ENCODE results near the gene STAT6. TPM values are rescaled to one million over a fixed set of nuclear protein-coding genes. Genes with fewer than 3 reads are reported as not detected.

STAT6 gene
- total and polyA plus RNA-seq, 10 of the 15 experiments (the other 5 are each of a cell fraction or from before 2014, with no cell fraction given), result 14.2 to 176 (median 89.6) TPM

GRCh38 chr12:57119294-57120085 lies 8.3 kb upstream of the STAT6 start:
- ChIA-PET CTCF (interaction anchor here (0.8 to 9.3 kb wide), 4 partner anchors 7 to 118 kb away, joined by 3 to 159 read pairs (median 22); partner anchors contain the start of gene STAT6), SMC1A (ENCODE audit: uncharacterized antibody, unreplicated experiment) (interaction anchor here (2.7 kb wide), 1 partner anchor 50 kb away, joined by 7 read pairs; no protein-coding TSS in a partner anchor), POLR2A (interaction anchor here (0.6 kb wide), 1 partner anchor 19 kb away, joined by 7 read pairs; no protein-coding TSS in a partner anchor), RAD21 (ENCODE audit: unreplicated experiment) (interaction anchor here (2.2 kb wide), 1 partner anchor 50 kb away, joined by 9 read pairs; no protein-coding TSS in a partner anchor)
- WGBS (ENCODE audit: insufficient coverage, insufficient replicate concordance, low lambda C conversion rate, missing lambda C conversion rate), result 42% methylated on average over 5 of the region's 5 CpGs
- Histone ChIP-seq H3K9me3 (replicated peaks; ENCODE audit: control insufficient read depth, insufficient read depth, low read length) (peaks cover 7% of the 10 kb centered on the region), H3K79me2 (ENCODE audit: control insufficient read depth, insufficient read depth, low read length) (no peaks in the 10 kb centered on the region), H4K20me1 (ENCODE audit: control insufficient read depth, insufficient read depth) (no peaks in the 10 kb centered on the region), H3K27me3 (replicated peaks in 1 of 2; ENCODE audit: control insufficient read depth in 2 of 2, insufficient read depth in 2 of 2, low read length in 1 of 2) (no peaks in the 10 kb centered on the region; a peak in 1 of 4 replicates), H3K36me3 (ENCODE audit: control insufficient read depth in 2 of 2, insufficient read depth in 2 of 2, low read length in 1 of 2) (no peaks in the 10 kb centered on the region), H3K9ac (ENCODE audit: control insufficient read depth, insufficient read depth, low read length) (no peak overlapping the region), H3K4me1 (ENCODE audit: control insufficient read depth, insufficient read depth, low read length) (peaks cover 13% of the 10 kb centered on the region), H3K4me3 (no peak overlapping the region), H2AFZ (ENCODE audit: control insufficient read depth, low read depth, low read length) (peak overlapping the region; percentile 68), H3K27ac (ENCODE audit: control insufficient read depth, insufficient read depth) (no peak overlapping the region), H3K4me2 (ENCODE audit: control insufficient read depth, insufficient read depth) (peak overlapping the region; percentile 7)
- ATAC-seq (peak; percentile 54), FAIRE-seq (no peak), DNase-seq (ENCODE audit: low read depth, low spot score) (no peak)
- BruUV-seq (replicated peaks), result no TSS peak
- in situ Hi-C loops (cut with MboI) (loop anchor here (5.0 kb wide), 1 partner anchor 63 kb away; no protein-coding TSS in a partner anchor), intact Hi-C loops (cut with micrococcal nuclease; ENCODE audit: unreplicated experiment) (loop anchor here (5.0 kb wide), 1 partner anchor 123 kb away; no protein-coding TSS in a partner anchor)
- TF ChIP-seq EZH2 (IDR thresholded peaks at IDR 0.05; ENCODE audit: borderline replicate concordance, control insufficient read depth, low read depth, low read length) (no peak), WRNIP1 (IDR thresholded peaks at IDR 0.05; ENCODE audit: borderline replicate concordance, low read depth, low read length) (no peak), ZBTB40 (IDR thresholded peaks at IDR 0.05; ENCODE audit: borderline replicate concordance) (no peak), PAX8 (IDR thresholded peaks at IDR 0.05) (no peak), RUNX3 (IDR thresholded peaks at IDR 0.05; ENCODE audit: low read length) (peak; percentile 8; the same call in 1 of the 2 replicates), TCF12 (IDR thresholded peaks at IDR 0.05; ENCODE audit: low read depth, low read length) (0 out of 2 replicates have a peak, but pooled peaks have one; percentile 8), BCL3 (IDR thresholded peaks at IDR 0.05; ENCODE audit: borderline replicate concordance, insufficient read depth, low read depth, low read length, poor library complexity, severe bottlenecking) (peak; percentile 4), IRF4 (IDR thresholded peaks at IDR 0.05; ENCODE audit: low read depth, low read length) (no peak), TARDBP (IDR thresholded peaks at IDR 0.05; ENCODE audit: borderline replicate concordance) (no peak)
